ENCODE data around the gene APPL2. TPM values are rescaled to one million over a fixed set of nuclear protein-coding genes. Genes with fewer than 3 reads are reported as not detected.
A peak's percentile ranks its signal among the peaks of the same experiment; 100 is the strongest.

Gene APPL2
- total RNA-seq, 1 donor from 2014 or later: 30.9 TPM

- no peak for TF ChIP-seq CTCF (IDR thresholded peaks at IDR 0.05)
- Histone ChIP-seq H3K4me3 (no peak overlapping the region), H3K9me3 (no peaks in the 10 kb centered on the region), H3K27me3 (no peaks in the 10 kb centered on the region), H3K36me3 (peaks cover 87% of the 10 kb centered on the region), H3K27ac (no peak overlapping the region), H3K4me1 (no peaks in the 10 kb centered on the region)
- intact Hi-C loops (cut with DNase I): no loop called here
- no peak for DNase-seq
- no peak for ATAC-seq
Observed at GRCh38 chr12:105206686-105207374, 29.1 kb downstream of the APPL2 start.

GRCh38 chr12:105205322-105206048, 30.5 kb downstream of the APPL2 start:
- Histone ChIP-seq H3K4me3 (no peak overlapping the region), H3K27ac (no peak overlapping the region), H3K36me3 (peaks cover 78% of the 10 kb centered on the region), H3K4me1 (no peaks in the 10 kb centered on the region), H3K9me3 (no peaks in the 10 kb centered on the region), H3K27me3 (no peaks in the 10 kb centered on the region)
- TF ChIP-seq CTCF (IDR thresholded peaks at IDR 0.05): no peak
- ATAC-seq: peak; percentile 61
- intact Hi-C loops (cut with DNase I): no loop called here
- no peak for DNase-seq

GRCh38 chr12:105204916-105205315, 31.1 kb downstream of the APPL2 start:
- Histone ChIP-seq H3K27me3 (no peaks in the 10 kb centered on the region), H3K36me3 (peaks cover 81% of the 10 kb centered on the region), H3K27ac (no peak overlapping the region), H3K4me3 (no peak overlapping the region), H3K4me1 (no peaks in the 10 kb centered on the region), H3K9me3 (no peaks in the 10 kb centered on the region)
- DNase-seq: no peak
- intact Hi-C loops (cut with DNase I): no loop called here
- no peak for TF ChIP-seq CTCF (IDR thresholded peaks at IDR 0.05)
- ATAC-seq: no peak

- ATAC-seq: no peak
Observed at GRCh38 chr12:105204127-105204526, 31.8 kb downstream of the APPL2 start.

GRCh38 chr12:105202202-105202601, 33.8 kb downstream of the APPL2 start:
- Histone ChIP-seq H3K36me3 (peaks cover 83% of the 10 kb centered on the region), H3K4me3 (no peak overlapping the region), H3K27me3 (no peaks in the 10 kb centered on the region), H3K27ac (no peak overlapping the region), H3K9me3 (no peaks in the 10 kb centered on the region), H3K4me1 (no peaks in the 10 kb centered on the region)
- no peak for ATAC-seq
- intact Hi-C loops (cut with DNase I): no loop called here
- no peak for DNase-seq
- no peak for TF ChIP-seq CTCF (IDR thresholded peaks at IDR 0.05)

More at GRCh38 chr12:105204127-105204526, 31.8 kb downstream of the APPL2 start:
- H3K4me3 ChIP-seq: no peak overlapping the region
- H3K9me3 ChIP-seq: no peaks in the 10 kb centered on the region
- intact Hi-C loops (cut with DNase I): no loop called here
- H3K36me3 ChIP-seq: peaks cover 81% of the 10 kb centered on the region
- no peak for TF ChIP-seq CTCF (IDR thresholded peaks at IDR 0.05)
- H3K27ac ChIP-seq: no peak overlapping the region
- H3K27me3 ChIP-seq: no peaks in the 10 kb centered on the region
- DNase-seq: no peak
- H3K4me1 ChIP-seq: no peaks in the 10 kb centered on the region
